ENCODE data around the gene RTL1. TPM values are rescaled to one million over a fixed set of nuclear protein-coding genes. Genes with fewer than 3 reads are reported as not detected.

The RTL1 gene
- total and polyA plus RNA-seq, 2 of the 13 experiments (the other 11 are each of a cell fraction or from before 2014, with no cell fraction given) = not detected

GRCh38 chr14:100850841-100851585 lies 52.5 kb downstream of the RTL1 start (continued):
- peak; percentile 17; the same call in 1 of the 2 replicates for TF ChIP-seq FOXA3 (CRISPR knock-in tag; IDR thresholded peaks at IDR 0.05)
- no peak for TF ChIP-seq MEIS1 (CRISPR knock-in tag; IDR thresholded peaks at IDR 0.05; ENCODE audit: borderline replicate concordance)
- TF ChIP-seq XBP1 (CRISPR knock-in tag; IDR thresholded peaks at IDR 0.05) = no peak
- no peak for TF ChIP-seq SNAPC4 (CRISPR knock-in tag; IDR thresholded peaks at IDR 0.05)
- TF ChIP-seq PCBP1 (IDR thresholded peaks at IDR 0.05; ENCODE audit: borderline replicate concordance, low read depth, low read length) = 0 out of 2 replicates have a peak, but pooled peaks have one; percentile 21
- TF ChIP-seq ZNF713 (CRISPR knock-in tag; IDR thresholded peaks at IDR 0.05) = no peak
- TF ChIP-seq JDP2 (CRISPR knock-in tag; IDR thresholded peaks at IDR 0.05; ENCODE audit: borderline replicate concordance) = no peak
- no peak for TF ChIP-seq EZH2 (conservative IDR thresholded peaks at IDR 0.05; ENCODE audit: low read depth, low read length)
- TF ChIP-seq EP300 (IDR thresholded peaks at IDR 0.05; ENCODE audit: low read depth in 2 of 2, low read length in 2 of 2) = no peak
- TF ChIP-seq EP300 (CRISPR knock-in tag; IDR thresholded peaks at IDR 0.05; ENCODE audit: borderline replicate concordance) = no peak
- TF ChIP-seq ZBTB49 (CRISPR knock-in tag; IDR thresholded peaks at IDR 0.05; ENCODE audit: borderline replicate concordance) = no peak
- TF ChIP-seq ZKSCAN5 (CRISPR knock-in tag; IDR thresholded peaks at IDR 0.05) = no peak
- TF ChIP-seq SMC3 (IDR thresholded peaks at IDR 0.05; ENCODE audit: low read length) = peak; percentile 58; the same call in 1 of the 2 replicates
- no peak for TF ChIP-seq HMG20B (CRISPR knock-in tag; conservative IDR thresholded peaks at IDR 0.05)
- no peak for TF ChIP-seq KDM6A (CRISPR knock-in tag; IDR thresholded peaks at IDR 0.05; ENCODE audit: low read depth)
- no peak for TF ChIP-seq MYNN (CRISPR knock-in tag; IDR thresholded peaks at IDR 0.05; ENCODE audit: low read depth)
- TF ChIP-seq NONO (IDR thresholded peaks at IDR 0.05) = no peak
- no peak for TF ChIP-seq NONO (CRISPR knock-in tag; conservative IDR thresholded peaks at IDR 0.05)
- peak; percentile 36; the same call in 1 of the 2 replicates for TF ChIP-seq KDM2A (CRISPR knock-in tag; IDR thresholded peaks at IDR 0.05; ENCODE audit: borderline replicate concordance, low read depth)
- TF ChIP-seq GABPA (IDR thresholded peaks at IDR 0.05; ENCODE audit: low read depth, low read length) = no peak
- TF ChIP-seq GABPA (CRISPR knock-in tag; IDR thresholded peaks at IDR 0.05; ENCODE audit: low read depth) = no peak
- TF ChIP-seq ZBTB46 (CRISPR knock-in tag; IDR thresholded peaks at IDR 0.05; ENCODE audit: borderline replicate concordance) = no peak
- no peak for TF ChIP-seq SP2 (CRISPR knock-in tag; IDR thresholded peaks at IDR 0.05)
